SK-N-DZ (cell line): ENCODE results near the gene ARL2.

Experiments
- small RNA-seq, 2 experiments: library from RNA; depleted of rRNA; stranded (forward); fragments of <200 nt; gene quantifications; one replicate each; pipeline ENCODE3, GENCODE V24; 2014

ARL2 gene

Small RNA genes lying within 50 kb of the gene (small RNA-seq; reads per million reads assigned to genes)
- gene MIR6879 (0 reads per million in 2 experiments), gene SNX15 (0 to 0.03 reads per million in 2 experiments)
